Measurements from ENCODE around the gene NLRP5. TPM values are rescaled to one million over a fixed set of nuclear protein-coding genes. Genes with fewer than 3 reads are reported as not detected.

Gene NLRP5
- total RNA-seq, 1 experiment from 2014 or later = not detected

DNA sequence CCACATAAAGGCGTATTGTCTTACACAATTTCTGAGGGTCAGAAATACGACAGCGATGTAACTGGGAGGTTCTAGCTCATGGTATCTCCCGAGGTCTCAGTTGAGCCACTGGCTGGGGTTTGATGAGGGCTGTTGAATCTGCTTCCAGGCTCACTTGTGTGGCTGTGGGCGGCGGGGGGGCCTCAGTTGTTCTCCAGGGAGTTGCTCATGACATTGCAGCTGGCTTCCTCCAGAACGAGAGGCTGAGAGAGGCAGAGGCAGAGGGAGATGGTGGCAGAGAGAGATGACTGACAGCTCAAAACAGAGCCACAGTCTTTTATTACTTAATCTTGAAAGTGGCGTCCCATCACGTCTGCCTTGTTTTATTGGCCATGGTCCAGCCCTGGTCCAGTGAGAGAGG, 6.2 kb upstream of the NLRP5 start:
- H3K9me3 ChIP-seq = no peaks in the 10 kb centered on the region
- TF ChIP-seq, protein P1, sequence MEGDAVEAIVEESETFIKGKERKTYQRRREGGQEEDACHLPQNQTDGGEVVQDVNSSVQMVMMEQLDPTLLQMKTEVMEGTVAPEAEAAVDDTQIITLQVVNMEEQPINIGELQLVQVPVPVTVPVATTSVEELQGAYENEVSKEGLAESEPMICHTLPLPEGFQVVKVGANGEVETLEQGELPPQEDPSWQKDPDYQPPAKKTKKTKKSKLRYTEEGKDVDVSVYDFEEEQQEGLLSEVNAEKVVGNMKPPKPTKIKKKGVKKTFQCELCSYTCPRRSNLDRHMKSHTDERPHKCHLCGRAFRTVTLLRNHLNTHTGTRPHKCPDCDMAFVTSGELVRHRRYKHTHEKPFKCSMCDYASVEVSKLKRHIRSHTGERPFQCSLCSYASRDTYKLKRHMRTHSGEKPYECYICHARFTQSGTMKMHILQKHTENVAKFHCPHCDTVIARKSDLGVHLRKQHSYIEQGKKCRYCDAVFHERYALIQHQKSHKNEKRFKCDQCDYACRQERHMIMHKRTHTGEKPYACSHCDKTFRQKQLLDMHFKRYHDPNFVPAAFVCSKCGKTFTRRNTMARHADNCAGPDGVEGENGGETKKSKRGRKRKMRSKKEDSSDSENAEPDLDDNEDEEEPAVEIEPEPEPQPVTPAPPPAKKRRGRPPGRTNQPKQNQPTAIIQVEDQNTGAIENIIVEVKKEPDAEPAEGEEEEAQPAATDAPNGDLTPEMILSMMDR (IDR thresholded peaks at IDR 0.05; ENCODE audit: insufficient read depth in 1 of 2, low read depth in 1 of 2, low read length in 1 of 2, severe bottlenecking in 1 of 2, unreplicated experiment in 1 of 2) = no peak
- Mint-ChIP-seq H3K36me3 (ENCODE audit: insufficient read depth, unreplicated experiment) (no peaks in the 10 kb centered on the region), H3K27me3 (ENCODE audit: insufficient read depth, unreplicated experiment) (peaks cover 9% of the 10 kb centered on the region), H3K4me3 (ENCODE audit: unreplicated experiment) (no peak overlapping the region), H3K4me1 (ENCODE audit: low read depth, unreplicated experiment) (no peaks in the 10 kb centered on the region), H3K27ac (ENCODE audit: unreplicated experiment) (no peak overlapping the region), H3K9me3 (ENCODE audit: unreplicated experiment) (peaks cover 31% of the 10 kb centered on the region)
- ChIA-PET CTCF (no interaction called here), POLR2A (no interaction called here)
- H3K27me3 ChIP-seq (replicated peaks; ENCODE audit: control insufficient read depth, insufficient read depth, low read length) = no peaks in the 10 kb centered on the region
- no TSS peak for BruUV-seq (replicated peaks)
- DNase-seq = no peak
- no peaks in the 10 kb centered on the region for H3K36me3 ChIP-seq (ENCODE audit: control insufficient read depth, insufficient read depth, low read length)
- intact Hi-C loops (cut with micrococcal nuclease; ENCODE audit: unreplicated experiment) = no loop called here
- no peaks in the 10 kb centered on the region for H3K4me1 ChIP-seq
- H3K4me3 ChIP-seq (ENCODE audit: low read depth, low read length) = no peak overlapping the region

DNA sequence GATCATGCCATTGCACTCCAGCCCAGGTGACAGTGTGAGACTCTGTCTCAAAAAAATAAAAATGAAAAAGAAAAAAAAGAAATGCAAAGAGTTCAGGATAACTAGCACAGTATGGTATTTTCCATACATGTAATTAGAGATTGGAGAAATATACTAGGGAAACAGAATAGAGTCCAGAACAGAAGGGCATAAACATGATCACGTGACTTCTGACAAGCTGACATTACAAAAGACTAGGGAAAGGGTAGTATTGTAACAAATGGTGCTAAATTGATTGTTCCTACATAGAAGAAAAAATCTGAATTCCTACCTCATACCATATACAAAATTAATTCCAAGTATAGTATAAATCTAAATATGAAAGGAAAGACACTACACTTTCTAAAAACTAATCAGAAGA, 1.3 kb upstream of the NLRP5 start:
- intact Hi-C loops (cut with micrococcal nuclease; ENCODE audit: unreplicated experiment) = no loop called here
- no peak overlapping the region for H3K4me3 Mint-ChIP-seq (ENCODE audit: unreplicated experiment)
- H3K27me3 ChIP-seq (replicated peaks; ENCODE audit: control insufficient read depth, insufficient read depth, low read length) = no peaks in the 10 kb centered on the region
- no peaks in the 10 kb centered on the region for H3K9me3 ChIP-seq
- no TSS peak for BruUV-seq (replicated peaks)
- H3K4me3 ChIP-seq (ENCODE audit: low read depth, low read length) = no peak overlapping the region
- no peak overlapping the region for H3K27ac Mint-ChIP-seq (ENCODE audit: unreplicated experiment)
- ChIA-PET POLR2A (no interaction called here), CTCF (no interaction called here)
- TF ChIP-seq, protein P1 (IDR thresholded peaks at IDR 0.05; ENCODE audit: insufficient read depth in 1 of 2, low read depth in 1 of 2, low read length in 1 of 2, severe bottlenecking in 1 of 2, unreplicated experiment in 1 of 2) = no peak
- no peaks in the 10 kb centered on the region for H3K36me3 Mint-ChIP-seq (ENCODE audit: insufficient read depth, unreplicated experiment)
- DNase-seq = no peak
- no peaks in the 10 kb centered on the region for H3K4me1 ChIP-seq
- H3K27me3 Mint-ChIP-seq (ENCODE audit: insufficient read depth, unreplicated experiment) = peaks cover 3% of the 10 kb centered on the region
- H3K4me1 Mint-ChIP-seq (ENCODE audit: low read depth, unreplicated experiment) = no peaks in the 10 kb centered on the region
- no peaks in the 10 kb centered on the region for H3K36me3 ChIP-seq (ENCODE audit: control insufficient read depth, insufficient read depth, low read length)
- H3K9me3 Mint-ChIP-seq (ENCODE audit: unreplicated experiment) = peaks cover 2% of the 10 kb centered on the region

DNA sequence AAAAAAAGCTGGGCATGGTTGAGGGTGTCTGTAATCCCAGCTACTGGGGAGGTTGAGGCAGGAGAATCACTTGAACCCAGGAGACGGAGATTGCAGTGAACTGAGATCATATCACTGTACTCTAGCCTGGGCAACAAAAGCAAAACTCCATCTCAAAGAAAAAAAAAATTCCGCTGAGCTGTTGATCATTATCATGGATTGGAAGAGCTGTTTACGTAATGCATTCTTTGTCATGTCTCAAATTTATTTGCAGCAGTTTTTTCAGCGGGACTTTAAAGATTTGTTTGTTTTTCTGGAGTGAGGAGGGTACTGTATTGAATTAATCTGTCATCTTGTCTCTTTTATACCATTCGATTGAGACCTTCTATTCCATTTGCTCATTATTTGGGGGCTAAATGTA, 4.3 kb downstream of the NLRP5 start:
- BruUV-seq (replicated peaks) = no TSS peak
- no peak overlapping the region for H3K27ac Mint-ChIP-seq (ENCODE audit: unreplicated experiment)
- no peaks in the 10 kb centered on the region for H3K27me3 ChIP-seq (replicated peaks; ENCODE audit: control insufficient read depth, insufficient read depth, low read length)
- no peak overlapping the region for H3K4me3 ChIP-seq (ENCODE audit: low read depth, low read length)
- H3K36me3 Mint-ChIP-seq (ENCODE audit: insufficient read depth, unreplicated experiment) = no peaks in the 10 kb centered on the region
- no peak overlapping the region for H3K4me3 Mint-ChIP-seq (ENCODE audit: unreplicated experiment)
- no peaks in the 10 kb centered on the region for H3K9me3 ChIP-seq
- TF ChIP-seq, protein P1 (IDR thresholded peaks at IDR 0.05; ENCODE audit: insufficient read depth in 1 of 2, low read depth in 1 of 2, low read length in 1 of 2, severe bottlenecking in 1 of 2, unreplicated experiment in 1 of 2) = no peak
- H3K4me1 Mint-ChIP-seq (ENCODE audit: low read depth, unreplicated experiment) = no peaks in the 10 kb centered on the region
- H3K9me3 Mint-ChIP-seq (ENCODE audit: unreplicated experiment) = no peaks in the 10 kb centered on the region
- no peaks in the 10 kb centered on the region for H3K4me1 ChIP-seq
- intact Hi-C loops (cut with micrococcal nuclease; ENCODE audit: unreplicated experiment) = no loop called here
- ChIA-PET POLR2A (interaction anchor here (0.5 kb wide), 1 partner anchor 150 kb away, joined by 3 read pairs; the partner anchor contains the start of gene ZNF444), CTCF (no interaction called here)
- H3K36me3 ChIP-seq (ENCODE audit: control insufficient read depth, insufficient read depth, low read length) = no peaks in the 10 kb centered on the region
- H3K27me3 Mint-ChIP-seq (ENCODE audit: insufficient read depth, unreplicated experiment) = peaks cover 3% of the 10 kb centered on the region
- no peak for DNase-seq

Measured in Caco-2 (cell line).